GM18517 (cell line): ENCODE results near the gene ACAP1.

Experiments used
- ATAC-seq: cut with Tn5 transposase; IDR thresholded peaks from one replicate; pipeline ENCODE4 v1.9.1; 2021; ENCODE audit warnings: mild to moderate bottlenecking, moderate library complexity; ENCODE audit not compliant: unreplicated experiment

Gene ACAP1

GRCh38 chr17:7309628-7310027, 26.7 kb upstream of the ACAP1 start:
- no peak for ATAC-seq

GRCh38 chr17:7311110-7311705, 25.1 kb upstream of the ACAP1 start:
- no peak for ATAC-seq

- ATAC-seq, result no peak
These were observed 23.8 kb upstream of the ACAP1 start for GRCh38 chr17:7312432-7313087.

GRCh38 chr17:7313088-7313889, 23.0 kb upstream of the ACAP1 start:
- no peak for ATAC-seq

- ATAC-seq, result no peak
These were observed 22.2 kb upstream of the ACAP1 start for GRCh38 chr17:7313890-7314718.

GRCh38 chr17:7314719-7315569, 21.4 kb upstream of the ACAP1 start, which contains the start of gene GPS2:
Gene GPS2 (minus strand): TSS chr17:7315360. CDS start chr17:7315052, 308 bp downstream.
- peak; percentile 61 for ATAC-seq

GRCh38 chr17:7315570-7316235, 20.6 kb upstream of the ACAP1 start:
- ATAC-seq, result no peak

- no peak for ATAC-seq
These were observed 19.0 kb upstream of the ACAP1 start for GRCh38 chr17:7317161-7317803.

GRCh38 chr17:7318121-7318860, 18.0 kb upstream of the ACAP1 start:
- no peak for ATAC-seq

- no peak for ATAC-seq
These were observed 14.9 kb upstream of the ACAP1 start for GRCh38 chr17:7321466-7321865.

- no peak for ATAC-seq
These were observed 13.7 kb upstream of the ACAP1 start for GRCh38 chr17:7322520-7323194.

GRCh38 chr17:7323731-7324437, 12.4 kb upstream of the ACAP1 start:
- no peak for ATAC-seq

GRCh38 chr17:7324438-7324779, 11.9 kb upstream of the ACAP1 start:
- ATAC-seq, result no peak

GRCh38 chr17:7325031-7325528, 11.2 kb upstream of the ACAP1 start:
- ATAC-seq, result no peak

- ATAC-seq, result no peak
These were observed 10.1 kb upstream of the ACAP1 start for GRCh38 chr17:7326186-7326585.

GRCh38 chr17:7327056-7327455, 9.3 kb upstream of the ACAP1 start:
- no peak for ATAC-seq

GRCh38 chr17:7327501-7327900, 8.8 kb upstream of the ACAP1 start:
- ATAC-seq, result no peak
